ENCODE measurements around the gene CCDC17.

CCDC17 gene

GRCh38 chr1:45585110-45585426, 38.8 kb downstream of the CCDC17 start:
- Histone ChIP-seq H3K9ac (ENCODE audit: low read length) (peak overlapping the region; percentile 98), H3K4ac (ENCODE audit: low read depth in 1 of 2, low read length in 2 of 2) (no peak overlapping the region), H4K91ac (ENCODE audit: low read length) (no peak overlapping the region), H3K18ac (ENCODE audit: low read depth in 1 of 2, low read length in 2 of 2) (no peak overlapping the region), H4K8ac (ENCODE audit: low read length) (no peak overlapping the region), H2BK15ac (ENCODE audit: low read depth, poor library complexity, severe bottlenecking) (no peak overlapping the region), H3K9me3 (ENCODE audit: control insufficient read depth, low read length) (no peaks in the 10 kb centered on the region), H3K4me2 (ENCODE audit: low read length, poor library complexity, severe bottlenecking) (peak overlapping the region; percentile 88), H3K4me3 (ENCODE audit: insufficient read depth in 1 of 2, low read depth in 1 of 2, low read length in 2 of 2) (peak overlapping the region; percentile 98 to 99), H3K36me3 (ENCODE audit: control insufficient read depth in 1 of 2, insufficient read depth in 2 of 2, low read depth in 1 of 2, low read length in 2 of 2) (no peaks in the 10 kb centered on the region), H3K23ac (ENCODE audit: low read length in 2 of 2) (no peak overlapping the region), H3K27ac (ENCODE audit: low read length, poor library complexity, severe bottlenecking) (no peak overlapping the region), H2BK12ac (ENCODE audit: low read length in 2 of 2) (no peak overlapping the region), H3K27me3 (ENCODE audit: control insufficient read depth in 1 of 2, insufficient read depth in 1 of 2, low read length in 2 of 2) (no peaks in the 10 kb centered on the region), H3K79me1 (replicated peaks; ENCODE audit: low read length, poor library complexity, severe bottlenecking) (no peaks in the 10 kb centered on the region), H3K4me1 (ENCODE audit: control insufficient read depth, insufficient read depth, low read depth, low read length) (peaks cover 9% of the 10 kb centered on the region), H3K14ac (ENCODE audit: low read length in 2 of 2) (no peak overlapping the region), H2BK120ac (ENCODE audit: low read depth, low read length) (no peak overlapping the region), H2AK5ac (ENCODE audit: low read length, severe bottlenecking) (no peak overlapping the region), H2BK5ac (ENCODE audit: low read depth, low read length, poor library complexity, severe bottlenecking) (no peak overlapping the region), H2AFZ (ENCODE audit: low read depth, low read length) (peak overlapping the region; percentile 43)
- DNase-seq = no peak
- 0% methylated on average over 4 of the region's 5 CpGs for WGBS

- peak overlapping the region; percentile 98 for H3K9ac ChIP-seq (ENCODE audit: low read length)
- peak; percentile 92 for DNase-seq
- peak overlapping the region; percentile 88 for H3K4me2 ChIP-seq (ENCODE audit: low read length, poor library complexity, severe bottlenecking)
- H3K14ac ChIP-seq (ENCODE audit: low read length in 2 of 2) = peak overlapping the region in 1 of 2 experiments; percentile 86
- H3K36me3 ChIP-seq (ENCODE audit: control insufficient read depth in 1 of 2, insufficient read depth in 2 of 2, low read depth in 1 of 2, low read length in 2 of 2) = no peaks in the 10 kb centered on the region
- H3K9me3 ChIP-seq (ENCODE audit: control insufficient read depth, low read length) = no peaks in the 10 kb centered on the region
- H3K23ac ChIP-seq (ENCODE audit: low read length in 2 of 2) = no peak overlapping the region
- peak overlapping the region; percentile 98 for H2AFZ ChIP-seq (ENCODE audit: low read depth, low read length)
- H2AK5ac ChIP-seq (ENCODE audit: low read length, severe bottlenecking) = no peak overlapping the region
- no peak overlapping the region for H3K4ac ChIP-seq (ENCODE audit: low read depth in 1 of 2, low read length in 2 of 2)
- no peak overlapping the region for H2BK120ac ChIP-seq (ENCODE audit: low read depth, low read length)
- H3K27ac ChIP-seq (ENCODE audit: low read length, poor library complexity, severe bottlenecking) = peak overlapping the region; percentile 86
- peak overlapping the region; percentile 87 for H4K8ac ChIP-seq (ENCODE audit: low read length)
- peak overlapping the region; percentile 98 to 99 for H3K4me3 ChIP-seq (ENCODE audit: insufficient read depth in 1 of 2, low read depth in 1 of 2, low read length in 2 of 2)
- no peak overlapping the region for H4K91ac ChIP-seq (ENCODE audit: low read length)
- H3K4me1 ChIP-seq (ENCODE audit: control insufficient read depth, insufficient read depth, low read depth, low read length) = peaks cover 9% of the 10 kb centered on the region
- H3K79me1 ChIP-seq (replicated peaks; ENCODE audit: low read length, poor library complexity, severe bottlenecking) = no peaks in the 10 kb centered on the region
- WGBS = under 1% methylated on average over 39 of the region's 59 CpGs
- H3K18ac ChIP-seq (ENCODE audit: low read depth in 1 of 2, low read length in 2 of 2) = peak overlapping the region; percentile 76 to 96
- no peak overlapping the region for H2BK12ac ChIP-seq (ENCODE audit: low read length in 2 of 2)
- no peak overlapping the region for H2BK15ac ChIP-seq (ENCODE audit: low read depth, poor library complexity, severe bottlenecking)
- no peaks in the 10 kb centered on the region for H3K27me3 ChIP-seq (ENCODE audit: control insufficient read depth in 1 of 2, insufficient read depth in 1 of 2, low read length in 2 of 2)
- no peak overlapping the region for H2BK5ac ChIP-seq (ENCODE audit: low read depth, low read length, poor library complexity, severe bottlenecking)
Observed at GRCh38 chr1:45584351-45585109, 39.3 kb downstream of the CCDC17 start.

- H3K18ac ChIP-seq (ENCODE audit: low read depth in 1 of 2, low read length in 2 of 2) = peak within 1 kb of the TSS; percentile 76 to 96
- H3K36me3 ChIP-seq (ENCODE audit: control insufficient read depth in 1 of 2, insufficient read depth in 2 of 2, low read depth in 1 of 2, low read length in 2 of 2) = no peaks in the 10 kb centered on the region
- H4K91ac ChIP-seq (ENCODE audit: low read length) = no peak within 1 kb of the TSS
- H2BK120ac ChIP-seq (ENCODE audit: low read depth, low read length) = no peak within 1 kb of the TSS
- H3K27me3 ChIP-seq (ENCODE audit: control insufficient read depth in 1 of 2, insufficient read depth in 1 of 2, low read length in 2 of 2) = no peaks in the 10 kb centered on the region
- peak within 1 kb of the TSS; percentile 98 to 99 for H3K4me3 ChIP-seq (ENCODE audit: insufficient read depth in 1 of 2, low read depth in 1 of 2, low read length in 2 of 2)
- peak within 1 kb of the TSS; percentile 86 for H3K27ac ChIP-seq (ENCODE audit: low read length, poor library complexity, severe bottlenecking)
- H3K4ac ChIP-seq (ENCODE audit: low read depth in 1 of 2, low read length in 2 of 2) = peak within 1 kb of the TSS in 1 of 2 experiments; percentile 84
- H2AK5ac ChIP-seq (ENCODE audit: low read length, severe bottlenecking) = no peak within 1 kb of the TSS
- peak within 1 kb of the TSS; percentile 98 for H3K9ac ChIP-seq (ENCODE audit: low read length)
- peak within 1 kb of the TSS; percentile 88 for H3K4me2 ChIP-seq (ENCODE audit: low read length, poor library complexity, severe bottlenecking)
- under 1% methylated on average over 40 of the region's 41 CpGs for WGBS
- no peaks in the 10 kb centered on the region for H3K9me3 ChIP-seq (ENCODE audit: control insufficient read depth, low read length)
- no peak within 1 kb of the TSS for H2BK15ac ChIP-seq (ENCODE audit: low read depth, poor library complexity, severe bottlenecking)
- H3K14ac ChIP-seq (ENCODE audit: low read length in 2 of 2) = peak within 1 kb of the TSS in 1 of 2 experiments; percentile 86
- no peak within 1 kb of the TSS for H3K23ac ChIP-seq (ENCODE audit: low read length in 2 of 2)
- H3K79me1 ChIP-seq (replicated peaks; ENCODE audit: low read length, poor library complexity, severe bottlenecking) = no peaks in the 10 kb centered on the region
- H2BK5ac ChIP-seq (ENCODE audit: low read depth, low read length, poor library complexity, severe bottlenecking) = peak within 1 kb of the TSS; percentile 26
- peaks cover 9% of the 10 kb centered on the region for H3K4me1 ChIP-seq (ENCODE audit: control insufficient read depth, insufficient read depth, low read depth, low read length)
- peak; percentile 91 for DNase-seq
- H2BK12ac ChIP-seq (ENCODE audit: low read length in 2 of 2) = peak within 1 kb of the TSS in 1 of 2 experiments; percentile 6
- H4K8ac ChIP-seq (ENCODE audit: low read length) = peak within 1 kb of the TSS; percentile 87
- H2AFZ ChIP-seq (ENCODE audit: low read depth, low read length) = peak within 1 kb of the TSS; percentile 98
Observed at GRCh38 chr1:45583666-45584350, 40.0 kb downstream of the CCDC17 start, which contains the start of gene NASP. Gene NASP, plus strand, starts transcription at chr1:45584041. Its CDS starts 106 bp downstream, at chr1:45584147.

GRCh38 chr1:45583264-45583665, 40.6 kb downstream of the CCDC17 start:
- under 1% methylated on average over 19 of the region's 19 CpGs for WGBS
- Histone ChIP-seq H3K79me1 (replicated peaks; ENCODE audit: low read length, poor library complexity, severe bottlenecking) (no peaks in the 10 kb centered on the region), H4K8ac (ENCODE audit: low read length) (peak overlapping the region; percentile 27), H2BK120ac (ENCODE audit: low read depth, low read length) (no peak overlapping the region), H3K27me3 (ENCODE audit: control insufficient read depth in 1 of 2, insufficient read depth in 1 of 2, low read length in 2 of 2) (no peaks in the 10 kb centered on the region), H3K27ac (ENCODE audit: low read length, poor library complexity, severe bottlenecking) (peak overlapping the region; percentile 64), H3K9me3 (ENCODE audit: control insufficient read depth, low read length) (no peaks in the 10 kb centered on the region), H3K4me2 (ENCODE audit: low read length, poor library complexity, severe bottlenecking) (peak overlapping the region; percentile 65), H2AFZ (ENCODE audit: low read depth, low read length) (peak overlapping the region; percentile 68), H3K4ac (ENCODE audit: low read depth in 1 of 2, low read length in 2 of 2) (no peak overlapping the region), H3K18ac (ENCODE audit: low read depth in 1 of 2, low read length in 2 of 2) (peak overlapping the region; percentile 44 to 73), H3K4me1 (ENCODE audit: control insufficient read depth, insufficient read depth, low read depth, low read length) (peaks cover 9% of the 10 kb centered on the region), H3K4me3 (ENCODE audit: insufficient read depth in 1 of 2, low read depth in 1 of 2, low read length in 2 of 2) (peak overlapping the region; percentile 67 to 98), H3K14ac (ENCODE audit: low read length in 2 of 2) (no peak overlapping the region), H3K36me3 (ENCODE audit: control insufficient read depth in 1 of 2, insufficient read depth in 2 of 2, low read depth in 1 of 2, low read length in 2 of 2) (no peaks in the 10 kb centered on the region), H2BK5ac (ENCODE audit: low read depth, low read length, poor library complexity, severe bottlenecking) (no peak overlapping the region), H3K9ac (ENCODE audit: low read length) (peak overlapping the region; percentile 98), H4K91ac (ENCODE audit: low read length) (no peak overlapping the region), H2BK12ac (ENCODE audit: low read length in 2 of 2) (no peak overlapping the region), H2AK5ac (ENCODE audit: low read length, severe bottlenecking) (no peak overlapping the region), H3K23ac (ENCODE audit: low read length in 2 of 2) (no peak overlapping the region), H2BK15ac (ENCODE audit: low read depth, poor library complexity, severe bottlenecking) (no peak overlapping the region)
- peak; percentile 98 for DNase-seq
